ENCODE measurements around the gene HBM.
"Not testable (repeated sequence)": the region's sequence is repeated elsewhere in the genome, so short reads cannot be mapped to it uniquely, and the experiment has no call there.

Gene HBM

DNA sequence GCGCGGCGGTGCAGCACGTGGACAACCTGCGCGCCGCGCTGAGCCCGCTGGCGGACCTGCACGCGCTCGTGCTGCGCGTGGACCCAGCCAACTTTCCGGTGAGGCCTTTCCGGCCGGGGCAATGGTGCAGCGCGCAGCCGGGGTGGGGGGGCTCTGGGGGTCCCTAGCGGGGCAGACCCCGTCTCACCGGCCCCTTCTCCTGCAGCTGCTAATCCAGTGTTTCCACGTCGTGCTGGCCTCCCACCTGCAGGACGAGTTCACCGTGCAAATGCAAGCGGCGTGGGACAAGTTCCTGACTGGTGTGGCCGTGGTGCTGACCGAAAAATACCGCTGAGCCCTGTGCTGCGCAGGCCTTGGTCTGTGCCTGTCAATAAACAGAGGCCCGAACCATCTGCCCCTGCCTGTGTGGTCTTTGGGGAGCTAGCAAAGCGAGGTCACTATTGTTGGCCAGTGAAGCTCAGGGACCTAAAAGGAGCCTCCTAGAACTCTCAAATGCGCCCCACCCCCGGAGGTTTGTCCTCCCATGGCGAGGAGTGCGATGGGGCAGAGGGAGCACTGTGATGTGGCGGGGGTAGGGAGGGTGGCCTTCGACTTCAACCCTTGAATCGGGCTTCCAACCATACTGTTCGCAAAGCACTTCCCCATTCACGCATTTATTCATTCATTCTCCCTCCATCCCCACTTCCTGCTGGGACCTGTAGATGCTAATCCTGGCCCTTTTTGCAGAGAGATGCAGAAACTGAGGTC is 770 bp downstream of the HBM start:
- H3K4me3 ChIP-seq (ENCODE audit: low read depth, low read length) = no peak overlapping the region
- TF ChIP-seq, protein P1, sequence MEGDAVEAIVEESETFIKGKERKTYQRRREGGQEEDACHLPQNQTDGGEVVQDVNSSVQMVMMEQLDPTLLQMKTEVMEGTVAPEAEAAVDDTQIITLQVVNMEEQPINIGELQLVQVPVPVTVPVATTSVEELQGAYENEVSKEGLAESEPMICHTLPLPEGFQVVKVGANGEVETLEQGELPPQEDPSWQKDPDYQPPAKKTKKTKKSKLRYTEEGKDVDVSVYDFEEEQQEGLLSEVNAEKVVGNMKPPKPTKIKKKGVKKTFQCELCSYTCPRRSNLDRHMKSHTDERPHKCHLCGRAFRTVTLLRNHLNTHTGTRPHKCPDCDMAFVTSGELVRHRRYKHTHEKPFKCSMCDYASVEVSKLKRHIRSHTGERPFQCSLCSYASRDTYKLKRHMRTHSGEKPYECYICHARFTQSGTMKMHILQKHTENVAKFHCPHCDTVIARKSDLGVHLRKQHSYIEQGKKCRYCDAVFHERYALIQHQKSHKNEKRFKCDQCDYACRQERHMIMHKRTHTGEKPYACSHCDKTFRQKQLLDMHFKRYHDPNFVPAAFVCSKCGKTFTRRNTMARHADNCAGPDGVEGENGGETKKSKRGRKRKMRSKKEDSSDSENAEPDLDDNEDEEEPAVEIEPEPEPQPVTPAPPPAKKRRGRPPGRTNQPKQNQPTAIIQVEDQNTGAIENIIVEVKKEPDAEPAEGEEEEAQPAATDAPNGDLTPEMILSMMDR (IDR thresholded peaks at IDR 0.05; ENCODE audit: low read depth, low read length, missing control alignments) = no peak
- no peak for DNase-seq (ENCODE audit: low read depth)

- no peak for DNase-seq (ENCODE audit: low read depth)
- H3K4me3 ChIP-seq (ENCODE audit: low read depth, low read length) = no peak overlapping the region
- TF ChIP-seq, protein P1 (IDR thresholded peaks at IDR 0.05; ENCODE audit: low read depth, low read length, missing control alignments) = no peak
Observed at GRCh38 chr16:167122-167690, 1.4 kb downstream of the HBM start.

GRCh38 chr16:168424-168823 is 2.6 kb downstream of the HBM start:
- TF ChIP-seq, protein P1 (IDR thresholded peaks at IDR 0.05; ENCODE audit: low read depth, low read length, missing control alignments) = no peak
- H3K4me3 ChIP-seq (ENCODE audit: low read depth, low read length) = no peak overlapping the region
- DNase-seq (ENCODE audit: low read depth) = no peak

- TF ChIP-seq, protein P1 (IDR thresholded peaks at IDR 0.05; ENCODE audit: low read depth, low read length, missing control alignments) = no peak
- DNase-seq (ENCODE audit: low read depth) = no peak
- no peak overlapping the region for H3K4me3 ChIP-seq (ENCODE audit: low read depth, low read length)
Observed at GRCh38 chr16:169014-169413, 3.2 kb downstream of the HBM start.

GRCh38 chr16:170088-170507 is 4.3 kb downstream of the HBM start:
- not testable (repeated sequence) for DNase-seq (ENCODE audit: low read depth); H3K4me3 ChIP-seq (ENCODE audit: low read depth, low read length)

DNA sequence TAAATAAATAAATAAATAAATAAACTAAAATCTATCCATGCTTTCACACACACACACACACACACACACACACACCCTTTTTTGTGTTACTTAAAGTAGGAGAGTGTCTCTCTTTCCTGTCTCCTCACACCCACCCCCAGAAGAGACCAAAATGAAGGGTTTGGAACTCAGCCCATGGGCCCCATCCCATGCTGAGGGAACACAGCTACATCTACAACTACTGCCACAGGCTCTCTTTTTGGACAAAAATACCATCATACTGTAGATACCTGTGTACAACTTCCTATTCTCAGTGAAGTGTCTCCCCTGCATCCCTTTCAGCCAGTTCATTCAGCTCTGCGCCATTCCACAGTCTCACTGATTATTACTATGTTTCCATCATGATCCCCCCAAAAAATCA is 5.0 kb downstream of the HBM start:
- no peak for DNase-seq (ENCODE audit: low read depth)
- no peak overlapping the region for H3K4me3 ChIP-seq (ENCODE audit: low read depth, low read length)
- TF ChIP-seq, protein P1 (IDR thresholded peaks at IDR 0.05; ENCODE audit: low read depth, low read length, missing control alignments) = no peak

DNA sequence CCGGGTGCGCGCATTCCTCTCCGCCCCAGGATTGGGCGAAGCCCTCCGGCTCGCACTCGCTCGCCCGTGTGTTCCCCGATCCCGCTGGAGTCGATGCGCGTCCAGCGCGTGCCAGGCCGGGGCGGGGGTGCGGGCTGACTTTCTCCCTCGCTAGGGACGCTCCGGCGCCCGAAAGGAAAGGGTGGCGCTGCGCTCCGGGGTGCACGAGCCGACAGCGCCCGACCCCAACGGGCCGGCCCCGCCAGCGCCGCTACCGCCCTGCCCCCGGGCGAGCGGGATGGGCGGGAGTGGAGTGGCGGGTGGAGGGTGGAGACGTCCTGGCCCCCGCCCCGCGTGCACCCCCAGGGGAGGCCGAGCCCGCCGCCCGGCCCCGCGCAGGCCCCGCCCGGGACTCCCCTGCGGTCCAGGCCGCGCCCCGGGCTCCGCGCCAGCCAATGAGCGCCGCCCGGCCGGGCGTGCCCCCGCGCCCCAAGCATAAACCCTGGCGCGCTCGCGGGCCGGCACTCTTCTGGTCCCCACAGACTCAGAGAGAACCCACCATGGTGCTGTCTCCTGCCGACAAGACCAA is 6.7 kb downstream of the HBM start, which contains the start of gene HBA2:
Gene HBA2, plus strand, starts transcription at position 503 of the 568 bp plus-strand sequence. Its CDS starts 37 bp downstream, at position 540.
- H3K4me3 ChIP-seq (ENCODE audit: low read depth, low read length); DNase-seq (ENCODE audit: low read depth): not testable (repeated sequence)

GRCh38 chr16:173211-173854 is 7.6 kb downstream of the HBM start:
- not testable (repeated sequence) for DNase-seq (ENCODE audit: low read depth); H3K4me3 ChIP-seq (ENCODE audit: low read depth, low read length)

DNA sequence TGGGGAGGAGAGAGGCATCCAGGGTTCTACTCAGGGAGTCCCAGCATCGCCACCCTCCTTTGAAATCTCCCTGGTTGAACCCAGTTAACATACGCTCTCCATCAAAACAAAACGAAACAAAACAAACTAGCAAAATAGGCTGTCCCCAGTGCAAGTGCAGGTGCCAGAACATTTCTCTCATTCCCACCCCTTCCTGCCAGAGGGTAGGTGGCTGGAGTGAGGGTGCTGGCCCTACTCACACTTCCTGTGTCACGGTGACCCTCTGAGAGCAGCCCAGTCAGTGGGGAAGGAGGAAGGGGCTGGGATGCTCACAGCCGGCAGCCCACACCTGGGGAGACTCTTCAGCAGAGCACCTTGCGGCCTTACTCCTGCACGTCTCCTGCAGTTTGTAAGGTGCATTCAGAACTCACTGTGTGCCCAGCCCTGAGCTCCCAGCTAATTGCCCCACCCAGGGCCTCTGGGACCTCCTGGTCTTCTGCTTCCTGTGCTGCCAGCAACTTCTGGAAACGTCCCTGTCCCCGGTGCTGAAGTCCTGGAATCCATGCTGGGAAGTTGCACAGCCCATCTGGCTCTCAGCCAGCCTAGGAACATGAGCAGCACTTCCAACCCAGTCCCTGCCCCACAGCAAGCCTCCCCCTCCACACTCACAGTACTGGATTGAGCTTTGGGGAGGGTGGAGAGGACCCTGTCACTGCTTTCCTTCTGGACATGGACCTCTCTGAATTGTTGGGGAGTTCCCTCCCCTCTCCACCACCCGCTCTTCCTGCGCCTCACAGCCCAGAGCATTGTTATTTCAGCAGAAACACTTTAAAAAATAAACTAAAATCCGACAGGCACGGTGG is 8.4 kb downstream of the HBM start:
- H3K4me3 ChIP-seq (ENCODE audit: low read depth, low read length); DNase-seq (ENCODE audit: low read depth): not testable (repeated sequence)
